ENCODE data around the gene MAP7D2.

MAP7D2 gene

GRCh38 chrX:20149326-20149725 is 32.6 kb upstream of the MAP7D2 start:
- Histone ChIP-seq H3F3A (ENCODE audit: insufficient read depth, low read length) (no peaks in the 10 kb centered on the region), H2AFZ (ENCODE audit: low read length) (no peak overlapping the region), H3K4me3 (ENCODE audit: low read length) (no peak overlapping the region), H3K4me1 (ENCODE audit: low read length) (no peaks in the 10 kb centered on the region), H4K20me1 (ENCODE audit: insufficient read depth, low read length) (no peaks in the 10 kb centered on the region), H3K9me2 (replicated peaks; ENCODE audit: insufficient read depth, low read length) (no peaks in the 10 kb centered on the region), H3K36me3 (replicated peaks; ENCODE audit: insufficient read depth, low read length) (no peaks in the 10 kb centered on the region), H3K79me2 (ENCODE audit: low read length) (no peaks in the 10 kb centered on the region), H3K4me2 (ENCODE audit: low read depth, low read length) (no peak overlapping the region), H3K27me3 (replicated peaks; ENCODE audit: insufficient read depth, low read length) (no peaks in the 10 kb centered on the region), H3K9me3 (replicated peaks; ENCODE audit: insufficient read depth, low read length) (no peaks in the 10 kb centered on the region), H3K27ac (ENCODE audit: low read length) (no peak overlapping the region), H3K9ac (ENCODE audit: low read length) (no peak overlapping the region)
- no peak for DNase-seq
- TF ChIP-seq, protein P1, sequence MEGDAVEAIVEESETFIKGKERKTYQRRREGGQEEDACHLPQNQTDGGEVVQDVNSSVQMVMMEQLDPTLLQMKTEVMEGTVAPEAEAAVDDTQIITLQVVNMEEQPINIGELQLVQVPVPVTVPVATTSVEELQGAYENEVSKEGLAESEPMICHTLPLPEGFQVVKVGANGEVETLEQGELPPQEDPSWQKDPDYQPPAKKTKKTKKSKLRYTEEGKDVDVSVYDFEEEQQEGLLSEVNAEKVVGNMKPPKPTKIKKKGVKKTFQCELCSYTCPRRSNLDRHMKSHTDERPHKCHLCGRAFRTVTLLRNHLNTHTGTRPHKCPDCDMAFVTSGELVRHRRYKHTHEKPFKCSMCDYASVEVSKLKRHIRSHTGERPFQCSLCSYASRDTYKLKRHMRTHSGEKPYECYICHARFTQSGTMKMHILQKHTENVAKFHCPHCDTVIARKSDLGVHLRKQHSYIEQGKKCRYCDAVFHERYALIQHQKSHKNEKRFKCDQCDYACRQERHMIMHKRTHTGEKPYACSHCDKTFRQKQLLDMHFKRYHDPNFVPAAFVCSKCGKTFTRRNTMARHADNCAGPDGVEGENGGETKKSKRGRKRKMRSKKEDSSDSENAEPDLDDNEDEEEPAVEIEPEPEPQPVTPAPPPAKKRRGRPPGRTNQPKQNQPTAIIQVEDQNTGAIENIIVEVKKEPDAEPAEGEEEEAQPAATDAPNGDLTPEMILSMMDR (IDR thresholded peaks at IDR 0.05; ENCODE audit: low read length) = no peak
- no peak for TF ChIP-seq EZH2 (optimal IDR thresholded peaks at IDR 0.05; ENCODE audit: low read depth, low read length)
- TF ChIP-seq EZH2phosphoT487 (IDR thresholded peaks at IDR 0.05; ENCODE audit: low read length) = no peak

DNA sequence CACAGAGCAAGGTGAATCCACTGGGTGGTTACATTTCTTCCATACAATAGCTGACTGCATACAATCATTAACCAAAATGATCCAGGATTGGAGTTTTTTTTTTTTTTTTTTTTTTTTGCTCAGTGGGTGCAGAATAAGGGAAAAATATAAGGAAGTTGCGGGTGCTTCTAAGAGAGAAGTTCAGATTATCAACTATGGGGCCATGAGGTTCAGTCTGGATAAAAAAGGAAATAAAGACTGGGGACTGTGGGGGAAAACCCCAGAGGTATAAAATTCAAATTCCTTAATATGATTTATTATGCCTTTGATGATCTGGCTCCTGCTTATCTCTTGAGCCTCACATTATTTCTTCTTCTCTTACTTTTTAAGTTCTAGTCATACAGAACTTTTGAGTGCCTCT is 30.9 kb upstream of the MAP7D2 start:
- DNase-seq = no peak
- Histone ChIP-seq H3K79me2 (ENCODE audit: low read length) (no peaks in the 10 kb centered on the region), H3K27me3 (replicated peaks; ENCODE audit: insufficient read depth, low read length) (no peaks in the 10 kb centered on the region), H3K4me1 (ENCODE audit: low read length) (0 out of 2 replicates have a peak, but pooled peaks cover 4% of the 10 kb centered on the region), H2AFZ (ENCODE audit: low read length) (no peak overlapping the region), H3K4me3 (ENCODE audit: low read length) (no peak overlapping the region), H3K4me2 (ENCODE audit: low read depth, low read length) (no peak overlapping the region), H3K27ac (ENCODE audit: low read length) (no peak overlapping the region), H3F3A (ENCODE audit: insufficient read depth, low read length) (no peaks in the 10 kb centered on the region), H3K9me3 (replicated peaks; ENCODE audit: insufficient read depth, low read length) (no peaks in the 10 kb centered on the region), H4K20me1 (ENCODE audit: insufficient read depth, low read length) (no peaks in the 10 kb centered on the region), H3K9ac (ENCODE audit: low read length) (no peak overlapping the region), H3K9me2 (replicated peaks; ENCODE audit: insufficient read depth, low read length) (no peaks in the 10 kb centered on the region), H3K36me3 (replicated peaks; ENCODE audit: insufficient read depth, low read length) (no peaks in the 10 kb centered on the region)
- TF ChIP-seq EZH2 (optimal IDR thresholded peaks at IDR 0.05; ENCODE audit: low read depth, low read length) = no peak
- no peak for TF ChIP-seq EZH2phosphoT487 (IDR thresholded peaks at IDR 0.05; ENCODE audit: low read length)
- TF ChIP-seq, protein P1 (IDR thresholded peaks at IDR 0.05; ENCODE audit: low read length) = no peak

DNA sequence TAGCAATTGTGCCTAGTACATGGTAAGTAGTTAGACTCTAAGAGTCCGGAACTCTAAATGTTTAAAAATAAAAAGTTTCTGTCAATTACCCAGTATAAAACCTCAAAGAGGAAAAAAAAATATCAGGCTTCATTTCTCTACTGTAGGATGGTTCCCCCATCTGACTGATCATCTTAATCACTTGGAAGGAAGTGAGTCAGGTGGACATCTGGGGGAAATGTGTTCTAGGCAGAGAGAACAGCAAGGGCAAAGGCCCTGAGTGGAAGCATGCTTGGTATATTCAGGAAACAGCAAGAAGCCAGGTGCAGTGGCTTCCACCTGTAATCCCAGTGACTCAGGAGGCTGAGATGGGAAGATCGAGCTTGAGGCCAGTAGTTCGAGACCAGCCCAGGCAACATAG is 27.8 kb upstream of the MAP7D2 start:
- peaks cover 6% of the 10 kb centered on the region for H4K20me1 ChIP-seq (ENCODE audit: insufficient read depth, low read length)
- no peak overlapping the region for H3K9ac ChIP-seq (ENCODE audit: low read length)
- TF ChIP-seq, protein P1 (IDR thresholded peaks at IDR 0.05; ENCODE audit: low read length) = no peak
- no peak for TF ChIP-seq EZH2 (optimal IDR thresholded peaks at IDR 0.05; ENCODE audit: low read depth, low read length)
- TF ChIP-seq EZH2phosphoT487 (IDR thresholded peaks at IDR 0.05; ENCODE audit: low read length) = no peak
- H3F3A ChIP-seq (ENCODE audit: insufficient read depth, low read length) = no peaks in the 10 kb centered on the region
- peaks cover 21% of the 10 kb centered on the region for H3K79me2 ChIP-seq (ENCODE audit: low read length)
- no peaks in the 10 kb centered on the region for H3K27me3 ChIP-seq (replicated peaks; ENCODE audit: insufficient read depth, low read length)
- no peaks in the 10 kb centered on the region for H3K9me3 ChIP-seq (replicated peaks; ENCODE audit: insufficient read depth, low read length)
- H3K4me2 ChIP-seq (ENCODE audit: low read depth, low read length) = no peak overlapping the region
- H3K4me1 ChIP-seq (ENCODE audit: low read length) = peaks cover 4% of the 10 kb centered on the region; the same call in 1 of the 2 replicates
- H3K36me3 ChIP-seq (replicated peaks; ENCODE audit: insufficient read depth, low read length) = peaks cover 3% of the 10 kb centered on the region; the same call in 1 of the 2 replicates
- H3K4me3 ChIP-seq (ENCODE audit: low read length) = no peak overlapping the region
- no peak for DNase-seq
- H2AFZ ChIP-seq (ENCODE audit: low read length) = no peak overlapping the region
- H3K9me2 ChIP-seq (replicated peaks; ENCODE audit: insufficient read depth, low read length) = no peaks in the 10 kb centered on the region
- no peak overlapping the region for H3K27ac ChIP-seq (ENCODE audit: low read length)

Measured in MM.1S (cell line).